Measurements from ENCODE around the gene TMEM150B. TPM values are rescaled to one million over a fixed set of nuclear protein-coding genes. Genes with fewer than 3 reads are reported as not detected.
A peak's percentile ranks its signal among the peaks of the same experiment; 100 is the strongest.

Gene TMEM150B
- total and polyA plus RNA-seq, 2 experiments from 2014 or later, result 0.29 TPM; not detected in 1

DNA sequence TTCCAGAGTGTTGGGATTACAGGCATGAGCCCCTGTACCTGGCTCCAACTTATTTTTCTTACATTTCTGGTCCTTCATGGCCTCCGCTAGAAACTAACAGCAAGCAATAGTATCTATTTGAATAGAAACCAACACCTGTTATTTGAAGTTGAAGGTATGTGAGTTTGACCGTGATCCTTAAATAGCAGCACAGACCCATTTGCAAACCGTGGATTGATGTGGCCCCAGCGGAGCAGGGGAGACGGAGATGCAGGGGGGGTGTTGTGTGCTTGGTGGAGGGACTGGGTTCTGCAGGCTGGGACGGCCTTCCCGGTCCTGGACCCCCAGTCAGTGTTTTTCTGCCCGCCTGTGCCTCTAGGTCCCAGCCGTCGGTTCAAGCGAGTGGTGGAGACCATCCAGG is 16.9 kb downstream of the TMEM150B start (continued):
- TF ChIP-seq, protein P1, sequence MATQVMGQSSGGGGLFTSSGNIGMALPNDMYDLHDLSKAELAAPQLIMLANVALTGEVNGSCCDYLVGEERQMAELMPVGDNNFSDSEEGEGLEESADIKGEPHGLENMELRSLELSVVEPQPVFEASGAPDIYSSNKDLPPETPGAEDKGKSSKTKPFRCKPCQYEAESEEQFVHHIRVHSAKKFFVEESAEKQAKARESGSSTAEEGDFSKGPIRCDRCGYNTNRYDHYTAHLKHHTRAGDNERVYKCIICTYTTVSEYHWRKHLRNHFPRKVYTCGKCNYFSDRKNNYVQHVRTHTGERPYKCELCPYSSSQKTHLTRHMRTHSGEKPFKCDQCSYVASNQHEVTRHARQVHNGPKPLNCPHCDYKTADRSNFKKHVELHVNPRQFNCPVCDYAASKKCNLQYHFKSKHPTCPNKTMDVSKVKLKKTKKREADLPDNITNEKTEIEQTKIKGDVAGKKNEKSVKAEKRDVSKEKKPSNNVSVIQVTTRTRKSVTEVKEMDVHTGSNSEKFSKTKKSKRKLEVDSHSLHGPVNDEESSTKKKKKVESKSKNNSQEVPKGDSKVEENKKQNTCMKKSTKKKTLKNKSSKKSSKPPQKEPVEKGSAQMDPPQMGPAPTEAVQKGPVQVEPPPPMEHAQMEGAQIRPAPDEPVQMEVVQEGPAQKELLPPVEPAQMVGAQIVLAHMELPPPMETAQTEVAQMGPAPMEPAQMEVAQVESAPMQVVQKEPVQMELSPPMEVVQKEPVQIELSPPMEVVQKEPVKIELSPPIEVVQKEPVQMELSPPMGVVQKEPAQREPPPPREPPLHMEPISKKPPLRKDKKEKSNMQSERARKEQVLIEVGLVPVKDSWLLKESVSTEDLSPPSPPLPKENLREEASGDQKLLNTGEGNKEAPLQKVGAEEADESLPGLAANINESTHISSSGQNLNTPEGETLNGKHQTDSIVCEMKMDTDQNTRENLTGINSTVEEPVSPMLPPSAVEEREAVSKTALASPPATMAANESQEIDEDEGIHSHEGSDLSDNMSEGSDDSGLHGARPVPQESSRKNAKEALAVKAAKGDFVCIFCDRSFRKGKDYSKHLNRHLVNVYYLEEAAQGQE (IDR thresholded peaks at IDR 0.05; ENCODE audit: unreplicated experiment), result no peak

DNA sequence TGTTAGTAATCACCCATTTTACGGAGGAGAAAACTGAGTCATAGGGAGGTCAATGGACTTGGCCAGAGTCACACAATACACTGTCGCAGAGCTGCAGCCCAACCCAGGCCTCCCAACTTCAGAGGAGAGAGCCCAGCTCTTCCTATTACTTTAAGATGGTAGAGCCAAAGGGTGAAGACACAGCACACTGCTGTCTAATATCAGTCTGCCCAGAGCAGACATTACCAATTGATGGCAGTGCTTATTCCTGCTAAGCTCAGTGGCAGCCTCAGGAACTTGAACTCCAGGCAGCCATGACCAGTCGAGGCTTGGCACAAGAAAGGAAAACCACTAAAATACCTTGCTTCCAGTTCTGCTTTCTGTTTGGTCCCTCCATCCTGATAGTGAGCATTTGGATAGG is 18.4 kb downstream of the TMEM150B start:
- H3K27ac ChIP-seq (ENCODE audit: low read depth), result no peak overlapping the region
- H3K4me1 Mint-ChIP-seq, result peaks cover 11% of the 10 kb centered on the region
- ATAC-seq, result no peak

DNA sequence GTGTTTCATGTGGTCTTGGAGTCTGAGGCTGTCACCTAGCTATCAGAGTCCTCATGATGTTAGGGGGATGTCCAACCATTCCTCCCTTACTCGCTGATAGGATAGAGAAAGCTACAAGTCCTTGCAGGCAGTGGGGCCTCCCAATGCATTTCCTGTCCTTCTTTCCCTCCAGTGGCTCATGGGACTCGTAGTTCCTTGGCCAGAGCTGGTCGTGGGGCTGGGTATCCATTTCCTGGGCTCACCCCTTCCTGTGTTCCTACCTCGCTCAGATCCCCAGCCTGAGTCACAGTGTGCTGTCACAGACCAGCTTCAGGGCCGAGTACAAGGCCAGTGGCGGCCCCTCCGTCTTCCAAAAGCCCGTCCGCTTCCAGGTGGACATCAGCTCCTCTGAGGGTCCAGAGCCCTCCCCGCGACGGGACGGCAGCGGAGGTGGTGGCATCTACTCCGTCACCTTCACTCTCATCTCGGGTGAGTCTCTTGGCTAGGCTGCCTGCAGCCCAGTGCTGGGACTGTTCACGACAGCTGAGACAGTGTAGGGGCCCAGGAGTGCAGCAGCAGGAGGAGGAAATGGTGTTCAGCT is 19.1 kb downstream of the TMEM150B start:
- H3K27ac ChIP-seq (ENCODE audit: low read depth), result no peak overlapping the region
- H3K4me1 ChIP-seq (ENCODE audit: insufficient read depth), result peaks cover 10% of the 10 kb centered on the region
- DNase-seq (ENCODE audit: low spot score) (peak; percentile 46), ATAC-seq (no peak)
- H3K9me3 Mint-ChIP-seq, result no peaks in the 10 kb centered on the region; the same call in 2 of the 3 replicates
- H3K27me3 ChIP-seq (ENCODE audit: insufficient read depth), result no peaks in the 10 kb centered on the region
- no peak overlapping the region for H2AFZ ChIP-seq
- no peaks in the 10 kb centered on the region; the same call in 1 of the 2 replicates for H4K20me1 ChIP-seq (replicated peaks; ENCODE audit: insufficient read depth)
- H3K36me3 Mint-ChIP-seq (ENCODE audit: low read depth), result peaks cover 59% of the 10 kb centered on the region
- no peak overlapping the region for H3K4me3 ChIP-seq
- H3F3A ChIP-seq (replicated peaks; ENCODE audit: low read depth), result peaks cover 20% of the 10 kb centered on the region
- no peak overlapping the region for H3K27ac Mint-ChIP-seq
- peaks cover 17% of the 10 kb centered on the region for H3K4me1 Mint-ChIP-seq
- no peaks in the 10 kb centered on the region for H3K9me2 ChIP-seq (ENCODE audit: insufficient read depth)
- H3K79me2 ChIP-seq (replicated peaks; ENCODE audit: insufficient read depth), result no peaks in the 10 kb centered on the region
- no peak overlapping the region; the same call in 2 of the 3 replicates for H3K4me3 Mint-ChIP-seq
- H3K27me3 Mint-ChIP-seq (ENCODE audit: insufficient read depth, low read depth, poor library complexity), result peaks cover 16% of the 10 kb centered on the region
- no peak overlapping the region for H3K4me2 ChIP-seq
- peaks cover 11% of the 10 kb centered on the region for H3K36me3 ChIP-seq (ENCODE audit: insufficient read depth)
- TF ChIP-seq, protein P2, sequence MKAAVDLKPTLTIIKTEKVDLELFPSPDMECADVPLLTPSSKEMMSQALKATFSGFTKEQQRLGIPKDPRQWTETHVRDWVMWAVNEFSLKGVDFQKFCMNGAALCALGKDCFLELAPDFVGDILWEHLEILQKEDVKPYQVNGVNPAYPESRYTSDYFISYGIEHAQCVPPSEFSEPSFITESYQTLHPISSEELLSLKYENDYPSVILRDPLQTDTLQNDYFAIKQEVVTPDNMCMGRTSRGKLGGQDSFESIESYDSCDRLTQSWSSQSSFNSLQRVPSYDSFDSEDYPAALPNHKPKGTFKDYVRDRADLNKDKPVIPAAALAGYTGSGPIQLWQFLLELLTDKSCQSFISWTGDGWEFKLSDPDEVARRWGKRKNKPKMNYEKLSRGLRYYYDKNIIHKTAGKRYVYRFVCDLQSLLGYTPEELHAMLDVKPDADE (IDR thresholded peaks at IDR 0.05), result no peak
- no peak for TF ChIP-seq ZNF114 (CRISPR knock-in tag; IDR thresholded peaks at IDR 0.05)
- no peak for TF ChIP-seq POLR2AphosphoS5 (IDR thresholded peaks at IDR 0.05; ENCODE audit: low read depth)
- no peak for TF ChIP-seq JUNB (IDR thresholded peaks at IDR 0.05; ENCODE audit: unreplicated experiment)
- TF ChIP-seq, protein P3, sequence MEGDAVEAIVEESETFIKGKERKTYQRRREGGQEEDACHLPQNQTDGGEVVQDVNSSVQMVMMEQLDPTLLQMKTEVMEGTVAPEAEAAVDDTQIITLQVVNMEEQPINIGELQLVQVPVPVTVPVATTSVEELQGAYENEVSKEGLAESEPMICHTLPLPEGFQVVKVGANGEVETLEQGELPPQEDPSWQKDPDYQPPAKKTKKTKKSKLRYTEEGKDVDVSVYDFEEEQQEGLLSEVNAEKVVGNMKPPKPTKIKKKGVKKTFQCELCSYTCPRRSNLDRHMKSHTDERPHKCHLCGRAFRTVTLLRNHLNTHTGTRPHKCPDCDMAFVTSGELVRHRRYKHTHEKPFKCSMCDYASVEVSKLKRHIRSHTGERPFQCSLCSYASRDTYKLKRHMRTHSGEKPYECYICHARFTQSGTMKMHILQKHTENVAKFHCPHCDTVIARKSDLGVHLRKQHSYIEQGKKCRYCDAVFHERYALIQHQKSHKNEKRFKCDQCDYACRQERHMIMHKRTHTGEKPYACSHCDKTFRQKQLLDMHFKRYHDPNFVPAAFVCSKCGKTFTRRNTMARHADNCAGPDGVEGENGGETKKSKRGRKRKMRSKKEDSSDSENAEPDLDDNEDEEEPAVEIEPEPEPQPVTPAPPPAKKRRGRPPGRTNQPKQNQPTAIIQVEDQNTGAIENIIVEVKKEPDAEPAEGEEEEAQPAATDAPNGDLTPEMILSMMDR (conservative IDR thresholded peaks at IDR 0.05; ENCODE audit: low read depth in 2 of 2), result no peak

More for the DNA sequence above, 18.4 kb downstream of the TMEM150B start:
- no peak for DNase-seq (ENCODE audit: low spot score)
- Histone ChIP-seq H3F3A (replicated peaks; ENCODE audit: low read depth) (peaks cover 20% of the 10 kb centered on the region), H3K27me3 (ENCODE audit: insufficient read depth) (no peaks in the 10 kb centered on the region), H3K4me2 (no peak overlapping the region), H3K4me3 (no peak overlapping the region), H3K79me2 (replicated peaks; ENCODE audit: insufficient read depth) (no peaks in the 10 kb centered on the region), H3K9me2 (ENCODE audit: insufficient read depth) (no peaks in the 10 kb centered on the region), H3K4me1 (ENCODE audit: insufficient read depth) (peaks cover 5% of the 10 kb centered on the region), H3K36me3 (ENCODE audit: insufficient read depth) (peaks cover 11% of the 10 kb centered on the region), H4K20me1 (replicated peaks; ENCODE audit: insufficient read depth) (no peaks in the 10 kb centered on the region; the same call in 1 of the 2 replicates), H2AFZ (no peak overlapping the region)
- Mint-ChIP-seq H3K27me3 (ENCODE audit: insufficient read depth, low read depth, poor library complexity) (peaks cover 12% of the 10 kb centered on the region), H3K4me3 (no peak overlapping the region), H3K27ac (no peak overlapping the region), H3K36me3 (ENCODE audit: low read depth) (peaks cover 59% of the 10 kb centered on the region), H3K9me3 (no peaks in the 10 kb centered on the region; the same call in 2 of the 3 replicates)
- TF ChIP-seq NANOG (IDR thresholded peaks at IDR 0.05; ENCODE audit: borderline replicate concordance) (no peak), EZH2phosphoT487 (IDR thresholded peaks at IDR 0.05; ENCODE audit: unreplicated experiment) (no peak), POLR2AphosphoS5 (IDR thresholded peaks at IDR 0.05; ENCODE audit: low read depth) (no peak), STAT1 (IDR thresholded peaks at IDR 0.05; ENCODE audit: unreplicated experiment) (no peak), JUNB (IDR thresholded peaks at IDR 0.05; ENCODE audit: unreplicated experiment) (no peak), ZNF114 (CRISPR knock-in tag; IDR thresholded peaks at IDR 0.05) (no peak)
- TF ChIP-seq, protein P2 (IDR thresholded peaks at IDR 0.05), result no peak

All from GM23338 (cell line).